HEK293 (cell line): Measurements from ENCODE around the gene LRRC51.

Experiments
- CTCF ChIA-PET: fragments of 350-600 bp; formaldehyde crosslinking; extraction: SDS; loops from one replicate; lab custom pipeline; 2021; ENCODE audit warnings: antibody characterized with exemption; lab: Yijun Ruan, JAX
- POLR2A ChIA-PET: fragments of 300-600 bp; formaldehyde crosslinking; extraction: SDS; loops from one replicate; lab custom pipeline; 2020; ENCODE audit warnings: antibody characterized with exemption, inconsistent platforms; lab: Yijun Ruan, JAX
- H3K27ac ChIP-seq: fragments of 200-500 bp; sonication (Bioruptor generic); 2 replicates; pipeline ENCODE4 v1.5.1; 2014; ENCODE audit warnings: low read depth, low read length, control low read depth, inconsistent platforms; ENCODE audit errors: extremely low read depth
- H3K36me3 ChIP-seq, 2 experiments: fragments of 200-500 bp in 1 of 2; sonication (Bioruptor generic) in 1 of 2; 1 replicate in 1 of 2; 2 replicates in 1 of 2; pipeline ENCODE4 v1.5.1; 2014 to 2017; ENCODE audit warnings: inconsistent platforms in 2 of 2, low read length in 2 of 2; ENCODE audit not compliant: control insufficient read depth in 2 of 2, insufficient read depth in 1 of 2
- H3K4me1 ChIP-seq: fragments of 200-500 bp; sonication (Bioruptor generic); 2 replicates; pipeline ENCODE4 v1.5.1; 2014; ENCODE audit warnings: mild to moderate bottlenecking, low read length, inconsistent platforms; ENCODE audit not compliant: control insufficient read depth, insufficient read depth
- H3K4me3 ChIP-seq: 2 replicates; pipeline ENCODE4 v1.5.1; 2011; ENCODE audit warnings: low read depth, mild to moderate bottlenecking, control low read depth, low read length, moderate library complexity
- H3K9me3 ChIP-seq: fragments of 200-500 bp; sonication (Bioruptor generic); 2 replicates; pipeline ENCODE4 v1.5.1; 2014; ENCODE audit warnings: low read depth, low read length, inconsistent platforms; ENCODE audit not compliant: control insufficient read depth, insufficient read depth
- EGR2 ChIP-seq: fragments of 450-650 bp; formaldehyde crosslinking; IDR thresholded peaks from 2 replicates; pipeline ENCODE4 v1.5.1; 2016; ENCODE audit warnings: low read depth, missing biosample characterization, missing genetic modification characterization
- HIC1 ChIP-seq: fragments of 450-650 bp; formaldehyde crosslinking; IDR thresholded peaks from 2 replicates; pipeline ENCODE4 v1.5.1; 2016; ENCODE audit warnings: missing biosample characterization, missing genetic modification characterization
- HOXD13 ChIP-seq: sonication (generic); formaldehyde crosslinking; IDR thresholded peaks from 2 replicates; pipeline ENCODE4 v1.8.0; 2022; ENCODE audit warnings: missing genetic modification reagents, borderline replicate concordance
- PATZ1 ChIP-seq: fragments of 450-650 bp; formaldehyde crosslinking; IDR thresholded peaks from 2 replicates; pipeline ENCODE4 v1.5.1; 2016; ENCODE audit warnings: missing biosample characterization, missing genetic modification characterization
- PRDM1 ChIP-seq: fragments of 450-650 bp; formaldehyde crosslinking; IDR thresholded peaks from 2 replicates; pipeline ENCODE4; 2016; ENCODE audit warnings: missing biosample characterization, missing genetic modification characterization
- YY1 ChIP-seq: fragments of 450-650 bp; formaldehyde crosslinking; IDR thresholded peaks from 2 replicates; pipeline ENCODE4 v1.5.1; 2018; ENCODE audit warnings: missing biosample characterization, missing genetic modification characterization
- ZBTB20 ChIP-seq: fragments of 450-650 bp; formaldehyde crosslinking; IDR thresholded peaks from 2 replicates; pipeline ENCODE4 v1.5.1; 2016; ENCODE audit warnings: missing biosample characterization, missing genetic modification characterization
- ZBTB26 ChIP-seq: fragments of 450-650 bp; formaldehyde crosslinking; optimal IDR thresholded peaks from 2 replicates; pipeline ENCODE3; 2016; ENCODE audit warnings: missing biosample characterization, mild to moderate bottlenecking, missing genetic modification characterization
- ZFP69B ChIP-seq: fragments of 450-650 bp; formaldehyde crosslinking; IDR thresholded peaks from 2 replicates; pipeline ENCODE4 v1.5.1; 2016; ENCODE audit warnings: missing biosample characterization, missing genetic modification characterization
- ZNF16 ChIP-seq: fragments of 450-650 bp; formaldehyde crosslinking; IDR thresholded peaks from 2 replicates; pipeline ENCODE4 v1.5.1; 2016; ENCODE audit warnings: low read depth, missing biosample characterization, missing genetic modification characterization
- ZNF2 ChIP-seq: fragments of 450-650 bp; formaldehyde crosslinking; IDR thresholded peaks from 2 replicates; pipeline ENCODE4 v1.5.1; 2016; ENCODE audit warnings: missing biosample characterization, missing genetic modification characterization
- ZNF211 ChIP-seq: fragments of 450-650 bp; formaldehyde crosslinking; IDR thresholded peaks from 2 replicates; pipeline ENCODE4 v1.5.1; 2016; ENCODE audit warnings: low read depth, missing biosample characterization, missing genetic modification characterization
- ZNF280D ChIP-seq: fragments of 450-650 bp; formaldehyde crosslinking; IDR thresholded peaks from 2 replicates; pipeline ENCODE4 v1.5.1; 2016; ENCODE audit warnings: missing biosample characterization, missing genetic modification characterization
- ZNF350 ChIP-seq: fragments of 450-650 bp; formaldehyde crosslinking; IDR thresholded peaks from 2 replicates; pipeline ENCODE4 v1.5.0; 2017; ENCODE audit warnings: missing biosample characterization, mild to moderate bottlenecking, missing genetic modification characterization
- ZNF366 ChIP-seq: fragments of 450-650 bp; formaldehyde crosslinking; conservative IDR thresholded peaks from 2 replicates; pipeline ENCODE4 v1.5.1; 2016; ENCODE audit warnings: missing biosample characterization, missing genetic modification characterization
- ZNF423 ChIP-seq: fragments of 450-650 bp; formaldehyde crosslinking; IDR thresholded peaks from 2 replicates; pipeline ENCODE4 v1.5.1; 2016; ENCODE audit warnings: missing biosample characterization, missing genetic modification characterization
- ZNF501 ChIP-seq: fragments of 450-650 bp; formaldehyde crosslinking; IDR thresholded peaks from 2 replicates; pipeline ENCODE4 v1.5.1; 2016; ENCODE audit warnings: missing biosample characterization, missing genetic modification characterization
- ZNF664 ChIP-seq: fragments of 450-650 bp; formaldehyde crosslinking; IDR thresholded peaks from 2 replicates; pipeline ENCODE4 v1.5.1; 2016; ENCODE audit warnings: missing biosample characterization, missing genetic modification characterization
- ZSCAN23 ChIP-seq: fragments of 450-650 bp; formaldehyde crosslinking; IDR thresholded peaks from 2 replicates; pipeline ENCODE4 v1.5.1; 2016; ENCODE audit warnings: missing biosample characterization, missing genetic modification characterization
- TF ChIP-seq, protein P1 (sequence below): fragments of 450-650 bp; formaldehyde crosslinking; IDR thresholded peaks from 2 replicates; pipeline ENCODE4 v1.5.1; 2016; ENCODE audit warnings: missing biosample characterization, missing genetic modification characterization
- TF ChIP-seq, protein P2 (sequence below): fragments of 450-650 bp; formaldehyde crosslinking; IDR thresholded peaks from 2 replicates; pipeline ENCODE4 v1.5.1; 2016; ENCODE audit warnings: missing biosample characterization, missing genetic modification characterization
- TF ChIP-seq, protein P3 (sequence below): fragments of 450-650 bp; formaldehyde crosslinking; IDR thresholded peaks from 2 replicates; pipeline ENCODE4 v1.5.1; 2016; ENCODE audit warnings: missing biosample characterization, missing genetic modification characterization

LRRC51 gene

DNA sequence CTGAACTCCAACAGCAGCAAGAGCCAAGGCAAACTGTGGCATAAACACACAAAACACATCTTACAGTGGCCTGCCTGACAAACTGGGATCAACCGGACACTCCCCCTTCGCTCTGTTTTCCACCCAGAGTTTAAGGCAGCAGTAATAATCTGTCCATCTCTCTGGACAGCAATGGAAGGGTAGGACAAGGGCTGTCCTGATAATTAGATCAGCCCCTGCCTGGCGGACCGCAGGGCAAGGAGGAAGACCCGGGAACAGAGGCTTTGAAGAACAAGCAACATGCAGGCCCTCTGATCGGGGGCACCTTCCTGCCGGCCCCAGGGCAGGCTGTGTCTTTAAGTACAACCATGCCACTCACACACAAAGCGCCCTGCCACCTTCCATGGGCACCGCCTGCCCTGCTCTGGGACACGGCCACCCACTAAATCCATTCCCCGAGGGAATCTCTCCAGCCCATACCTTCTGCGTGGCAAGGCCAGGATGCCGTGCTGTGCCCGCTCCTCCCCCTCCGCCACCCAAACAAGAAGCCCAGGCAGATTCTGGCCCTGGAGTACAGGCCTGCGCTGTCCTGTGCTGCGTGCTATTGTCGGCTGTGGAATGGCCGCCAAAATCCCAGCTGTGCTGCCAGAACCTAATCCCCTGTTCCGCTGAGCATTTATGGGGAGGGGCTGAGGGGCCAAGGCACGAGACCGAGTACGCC lies 39.1 kb upstream of the LRRC51 start (continued):
- TF ChIP-seq PATZ1 (peak; percentile 69), ZSCAN23 (tag by site-specific recombination) (no peak), ZNF423 (0 out of 2 replicates have a peak, but pooled peaks have one; percentile 37), ZFP69B (tag by site-specific recombination) (peak; percentile 23; the same call in 1 of the 2 replicates), ZBTB26 (peak; percentile 25)
- TF ChIP-seq, protein P1, sequence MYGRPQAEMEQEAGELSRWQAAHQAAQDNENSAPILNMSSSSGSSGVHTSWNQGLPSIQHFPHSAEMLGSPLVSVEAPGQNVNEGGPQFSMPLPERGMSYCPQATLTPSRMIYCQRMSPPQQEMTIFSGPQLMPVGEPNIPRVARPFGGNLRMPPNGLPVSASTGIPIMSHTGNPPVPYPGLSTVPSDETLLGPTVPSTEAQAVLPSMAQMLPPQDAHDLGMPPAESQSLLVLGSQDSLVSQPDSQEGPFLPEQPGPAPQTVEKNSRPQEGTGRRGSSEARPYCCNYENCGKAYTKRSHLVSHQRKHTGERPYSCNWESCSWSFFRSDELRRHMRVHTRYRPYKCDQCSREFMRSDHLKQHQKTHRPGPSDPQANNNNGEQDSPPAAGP = peak; percentile 70; the same call in 1 of the 2 replicates

DNA sequence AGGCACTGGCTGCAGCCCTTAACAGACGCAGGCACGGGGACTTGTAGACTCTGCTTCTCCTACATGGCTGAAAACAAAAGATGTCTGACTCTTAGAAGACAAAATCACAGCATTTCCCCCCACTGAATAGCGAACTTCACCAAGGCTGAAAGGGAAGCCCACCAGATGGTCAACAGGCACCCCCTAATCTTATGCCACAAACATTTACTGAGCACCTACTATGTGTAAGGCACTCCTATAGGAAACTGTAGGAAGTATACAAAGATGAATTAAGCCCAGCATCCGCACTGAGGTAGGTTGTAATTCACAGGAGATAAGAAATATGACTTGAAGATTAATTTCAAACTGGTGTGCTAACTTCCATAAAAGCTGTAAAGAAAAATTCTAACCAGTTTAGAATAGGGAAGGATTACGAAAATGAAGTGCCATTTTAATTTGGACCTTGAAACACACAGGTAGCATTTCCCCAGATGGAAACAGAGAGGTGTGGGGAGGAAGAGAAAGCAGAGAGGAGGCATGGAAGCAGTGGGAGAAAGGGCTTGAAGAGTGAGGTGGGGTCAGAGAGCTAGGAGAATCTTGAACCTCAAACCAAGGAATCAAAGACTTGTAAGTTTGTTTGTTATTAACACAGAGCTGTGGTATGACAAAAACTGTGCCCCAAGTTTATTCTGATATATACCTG lies 38.4 kb upstream of the LRRC51 start:
- Histone ChIP-seq H3K36me3 (peaks cover 0 to 3% of the 10 kb centered on the region in 2 experiments; a peak in 1 of 3 replicates), H3K4me1 (peaks cover 22% of the 10 kb centered on the region), H3K4me3 (peak overlapping the region; percentile 59), H3K27ac (peak overlapping the region; percentile 84), H3K9me3 (no peaks in the 10 kb centered on the region)
- ChIA-PET CTCF (interaction anchor here (0.6 to 1.3 kb wide), 4 partner anchors 13 to 389 kb away, joined by 3 read pairs; no protein-coding TSS in a partner anchor), POLR2A (no interaction called here)
- TF ChIP-seq ZNF366 (tag by site-specific recombination) (no peak), ZNF2 (tag by site-specific recombination) (no peak), ZNF664 (peak; percentile 77), HOXD13 (CRISPR knock-in tag) (no peak), ZNF16 (tag by site-specific recombination) (no peak), HIC1 (tag by site-specific recombination) (no peak), ZNF350 (tag by site-specific recombination) (no peak), ZNF211 (tag by site-specific recombination) (no peak), YY1 (no peak), ZNF280D (no peak), PRDM1 (tag by site-specific recombination) (peak; percentile 82), ZFP69B (tag by site-specific recombination) (no peak), ZNF501 (tag by site-specific recombination) (no peak), EGR2 (tag by site-specific recombination) (no peak), ZBTB20 (tag by site-specific recombination) (peak; percentile 37; the same call in 1 of the 2 replicates)
- TF ChIP-seq, protein P2, sequence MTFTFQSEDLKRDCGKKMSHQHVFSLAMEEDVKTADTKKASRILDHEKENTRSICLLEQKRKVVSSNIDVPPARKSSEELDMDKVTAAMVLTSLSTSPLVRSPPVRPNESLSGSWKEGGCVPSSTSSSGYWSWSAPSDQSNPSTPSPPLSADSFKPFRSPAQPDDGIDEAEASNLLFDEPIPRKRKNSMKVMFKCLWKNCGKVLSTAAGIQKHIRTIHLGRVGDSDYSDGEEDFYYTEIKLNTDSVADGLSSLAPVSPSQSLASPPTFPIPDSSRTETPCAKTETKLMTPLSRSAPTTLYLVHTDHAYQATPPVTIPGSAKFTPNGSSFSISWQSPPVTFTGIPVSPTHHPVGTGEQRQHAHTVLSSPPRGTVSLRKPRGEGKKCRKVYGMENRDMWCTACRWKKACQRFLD (tag by site-specific recombination) = no peak
- TF ChIP-seq, protein P3, sequence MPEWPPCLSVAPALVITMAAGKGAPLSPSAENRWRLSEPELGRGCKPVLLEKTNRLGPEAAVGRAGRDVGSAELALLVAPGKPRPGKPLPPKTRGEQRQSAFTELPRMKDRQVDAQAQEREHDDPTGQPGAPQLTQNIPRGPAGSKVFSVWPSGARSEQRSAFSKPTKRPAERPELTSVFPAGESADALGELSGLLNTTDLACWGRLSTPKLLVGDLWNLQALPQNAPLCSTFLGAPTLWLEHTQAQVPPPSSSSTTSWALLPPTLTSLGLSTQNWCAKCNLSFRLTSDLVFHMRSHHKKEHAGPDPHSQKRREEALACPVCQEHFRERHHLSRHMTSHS = no peak
